GM19452 (cell line): ENCODE measurements around the gene ADPRM.
"Not testable (repeated sequence)": the region's sequence is repeated elsewhere in the genome, so short reads cannot be mapped to it uniquely, and the experiment has no call there.

ENCODE experiments used
- ATAC-seq: cut with Tn5 transposase; IDR thresholded peaks from one replicate; pipeline ENCODE4 v1.9.1; 2021; ENCODE audit not compliant: unreplicated experiment

ADPRM gene

GRCh38 chr17:10698096-10698818 is 863 bp downstream of the ADPRM start:
- ATAC-seq, result no peak

GRCh38 chr17:10699856-10700255 is 2.5 kb downstream of the ADPRM start:
- ATAC-seq, result no peak

- no peak for ATAC-seq
These were observed 5.2 kb downstream of the ADPRM start for GRCh38 chr17:10702574-10702973.

GRCh38 chr17:10705727-10706126 is 8.3 kb downstream of the ADPRM start:
- no peak for ATAC-seq

- ATAC-seq, result no peak
These were observed 15.9 kb downstream of the ADPRM start for GRCh38 chr17:10713318-10713717.

- ATAC-seq, result no peak
These were observed 18.8 kb downstream of the ADPRM start for GRCh38 chr17:10716218-10716617.

- ATAC-seq, result no peak
These were observed 21.2 kb downstream of the ADPRM start for GRCh38 chr17:10718547-10718946.

- ATAC-seq, result no peak
These were observed 27.3 kb downstream of the ADPRM start for GRCh38 chr17:10724546-10725195.

- no peak for ATAC-seq
These were observed 27.9 kb downstream of the ADPRM start for GRCh38 chr17:10725262-10725661.

- no peak for ATAC-seq
These were observed 28.8 kb downstream of the ADPRM start for GRCh38 chr17:10726196-10726595.

GRCh38 chr17:10727192-10727591 is 29.8 kb downstream of the ADPRM start:
- no peak for ATAC-seq

- no peak for ATAC-seq
These were observed 31.0 kb downstream of the ADPRM start for GRCh38 chr17:10728331-10728892.

- peak; percentile 81 for ATAC-seq
These were observed 32.2 kb downstream of the ADPRM start, which contains the start of gene TMEM220 for GRCh38 chr17:10729334-10730193. TMEM220 (minus strand) TSS chr17:10730023; CDS start chr17:10729851, 172 bp downstream.

GRCh38 chr17:10730247-10730646 is 32.9 kb downstream of the ADPRM start:
- ATAC-seq, result not testable (repeated sequence)

GRCh38 chr17:10731408-10731879 is 34.0 kb downstream of the ADPRM start:
- no peak for ATAC-seq

GRCh38 chr17:10732121-10732520 is 34.7 kb downstream of the ADPRM start:
- ATAC-seq, result not testable (repeated sequence)

- no peak for ATAC-seq
These were observed 36.3 kb downstream of the ADPRM start for GRCh38 chr17:10733666-10734065.

GRCh38 chr17:10735251-10735650 is 37.9 kb downstream of the ADPRM start:
- ATAC-seq, result no peak

- no peak for ATAC-seq
These were observed 38.4 kb downstream of the ADPRM start for GRCh38 chr17:10735821-10736220.

- ATAC-seq, result no peak
These were observed 39.8 kb downstream of the ADPRM start for GRCh38 chr17:10737168-10737622.

GRCh38 chr17:10737736-10738135 is 40.3 kb downstream of the ADPRM start:
- ATAC-seq, result no peak
